ENCODE data around the gene SH3TC1.

The SH3TC1 gene

GRCh38 chr4:8198906-8199593, at the start of gene SH3TC1:
Gene SH3TC1, plus strand, starts transcription at chr4:8199290. Its CDS starts 5,905 bp downstream, at chr4:8205195.
- no peak for FAIRE-seq

GRCh38 chr4:8149664-8150063, 49.4 kb upstream of the SH3TC1 start:
- no peak for FAIRE-seq

GRCh38 chr4:8150152-8151090, 48.7 kb upstream of the SH3TC1 start:
- no peak for FAIRE-seq

GRCh38 chr4:8151165-8151650, 47.9 kb upstream of the SH3TC1 start:
- no peak for FAIRE-seq

GRCh38 chr4:8152090-8152864, 46.8 kb upstream of the SH3TC1 start:
- no peak for FAIRE-seq

- FAIRE-seq: no peak
Measured at GRCh38 chr4:8152865-8153257, 46.2 kb upstream of the SH3TC1 start.

GRCh38 chr4:8153441-8153840, 45.6 kb upstream of the SH3TC1 start:
- no peak for FAIRE-seq

GRCh38 chr4:8155048-8155447, 44.0 kb upstream of the SH3TC1 start:
- no peak for FAIRE-seq

GRCh38 chr4:8155660-8156421, 43.2 kb upstream of the SH3TC1 start:
- FAIRE-seq: no peak

GRCh38 chr4:8156617-8157016, 42.5 kb upstream of the SH3TC1 start:
- FAIRE-seq: no peak

- FAIRE-seq: no peak
Measured at GRCh38 chr4:8157496-8157895, 41.6 kb upstream of the SH3TC1 start.

GRCh38 chr4:8157944-8158709, 41.0 kb upstream of the SH3TC1 start:
- no peak for FAIRE-seq

- no peak for FAIRE-seq
Measured at GRCh38 chr4:8158710-8159536, 40.2 kb upstream of the SH3TC1 start, which contains the start of gene ABLIM2. Gene ABLIM2, minus strand, starts transcription at chr4:8158813. Its CDS starts 124 bp downstream, at chr4:8158689.

GRCh38 chr4:8159537-8160232, 39.4 kb upstream of the SH3TC1 start:
- FAIRE-seq: no peak

GRCh38 chr4:8160233-8160560, 38.9 kb upstream of the SH3TC1 start:
- no peak for FAIRE-seq

- FAIRE-seq: no peak
Measured at GRCh38 chr4:8160572-8160971, 38.5 kb upstream of the SH3TC1 start.

- FAIRE-seq: no peak
Measured at GRCh38 chr4:8162625-8163024, 36.5 kb upstream of the SH3TC1 start.

GRCh38 chr4:8163026-8163425, 36.1 kb upstream of the SH3TC1 start:
- FAIRE-seq: no peak

- no peak for FAIRE-seq
Measured at GRCh38 chr4:8163436-8164193, 35.5 kb upstream of the SH3TC1 start.
